GM19193 (cell line): ENCODE results near the gene CEP43.

ENCODE experiments used
- POLR2A ChIP-seq: IDR thresholded peaks from 4 replicates; pipeline ENCODE4 v1.6.1; 2011; ENCODE audit not compliant: insufficient read depth, insufficient read length; ENCODE audit errors: extremely low read depth

CEP43 gene, protein sequence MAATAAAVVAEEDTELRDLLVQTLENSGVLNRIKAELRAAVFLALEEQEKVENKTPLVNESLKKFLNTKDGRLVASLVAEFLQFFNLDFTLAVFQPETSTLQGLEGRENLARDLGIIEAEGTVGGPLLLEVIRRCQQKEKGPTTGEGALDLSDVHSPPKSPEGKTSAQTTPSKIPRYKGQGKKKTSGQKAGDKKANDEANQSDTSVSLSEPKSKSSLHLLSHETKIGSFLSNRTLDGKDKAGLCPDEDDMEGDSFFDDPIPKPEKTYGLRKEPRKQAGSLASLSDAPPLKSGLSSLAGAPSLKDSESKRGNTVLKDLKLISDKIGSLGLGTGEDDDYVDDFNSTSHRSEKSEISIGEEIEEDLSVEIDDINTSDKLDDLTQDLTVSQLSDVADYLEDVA

DNA sequence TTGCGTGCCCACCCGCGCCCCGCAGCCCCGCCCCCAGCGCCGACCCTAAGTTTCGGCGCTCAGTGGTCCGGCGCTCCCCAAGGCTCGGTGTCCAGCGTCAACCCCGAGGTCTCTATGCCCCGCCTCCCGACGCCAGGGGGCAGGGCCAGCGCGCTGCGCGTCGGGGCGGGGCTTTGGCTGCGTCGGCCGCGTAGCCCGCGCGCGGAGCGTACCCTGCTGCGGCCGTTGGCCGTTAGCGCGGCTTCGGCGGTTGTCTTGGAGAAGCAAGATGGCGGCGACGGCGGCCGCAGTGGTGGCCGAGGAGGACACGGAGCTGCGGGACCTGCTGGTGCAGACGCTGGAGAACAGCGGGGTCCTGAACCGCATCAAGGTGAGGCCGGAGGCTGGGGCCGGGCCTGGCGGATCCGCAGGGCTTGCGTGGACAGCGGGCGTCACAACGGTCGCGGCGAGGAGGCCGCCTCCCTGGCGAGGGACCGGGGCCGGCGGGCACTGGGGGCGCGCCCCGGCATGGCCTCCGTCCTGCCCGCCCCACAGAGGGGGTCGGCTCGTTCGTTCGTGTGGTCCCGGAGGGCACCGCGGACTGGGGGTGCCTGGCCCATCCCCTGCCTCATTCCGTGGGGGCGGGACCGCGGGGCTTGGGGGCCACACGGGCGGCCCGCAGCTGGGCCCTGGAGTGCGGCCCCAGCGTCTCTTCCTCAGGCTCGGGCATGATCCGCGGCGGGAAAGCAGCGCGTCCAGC, at the start of gene CEP43:
TSS of gene CEP43 (plus strand) at position 253 of the 739 bp plus-strand sequence. CDS start at position 269, 16 bp downstream.
- TF ChIP-seq POLR2A = peak; percentile 48

DNA sequence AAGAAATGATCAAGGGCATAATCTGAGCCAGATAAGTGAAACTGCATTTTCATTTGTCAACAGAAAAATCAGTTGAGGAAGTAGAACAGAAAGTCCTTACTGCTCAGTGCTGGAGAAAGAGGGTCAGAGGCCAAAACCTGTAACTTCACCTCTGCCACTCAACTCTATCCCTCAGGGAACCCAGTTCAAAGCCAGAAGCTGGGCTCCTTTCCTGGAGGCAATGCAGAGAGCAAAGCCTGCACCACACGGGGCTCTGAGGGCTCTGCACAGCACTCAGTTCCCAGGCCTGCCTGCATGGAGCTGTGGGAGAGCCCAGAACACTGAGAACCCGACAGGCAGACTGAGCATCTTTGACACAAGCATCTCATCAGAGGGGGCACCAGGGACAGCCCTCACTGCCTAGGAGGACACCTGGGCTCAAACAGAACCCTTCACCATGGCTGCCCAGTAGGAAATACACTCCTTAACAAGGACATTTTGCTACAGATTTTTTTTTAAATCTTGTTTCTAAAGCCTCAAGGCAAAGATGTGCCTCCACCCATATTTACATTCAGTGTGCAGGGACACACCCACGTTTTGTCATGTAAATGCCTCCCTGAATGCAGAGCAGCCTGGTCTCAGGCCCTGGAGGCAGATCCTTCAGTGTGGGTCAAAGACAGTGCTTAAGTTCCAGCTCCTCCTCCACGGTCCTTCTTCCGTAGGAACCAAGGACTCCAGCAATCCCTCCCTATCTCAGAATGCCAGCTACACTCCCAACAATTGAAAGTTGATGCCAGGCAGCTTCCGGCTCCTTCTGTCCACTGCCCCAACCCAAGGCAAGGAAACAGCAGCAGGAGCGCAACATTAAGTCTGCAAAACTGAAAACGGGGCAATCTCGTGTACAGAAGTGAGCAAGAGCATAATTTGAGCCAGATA, 49.4 kb upstream of the CEP43 start:
- TF ChIP-seq POLR2A = peak; percentile 24

DNA sequence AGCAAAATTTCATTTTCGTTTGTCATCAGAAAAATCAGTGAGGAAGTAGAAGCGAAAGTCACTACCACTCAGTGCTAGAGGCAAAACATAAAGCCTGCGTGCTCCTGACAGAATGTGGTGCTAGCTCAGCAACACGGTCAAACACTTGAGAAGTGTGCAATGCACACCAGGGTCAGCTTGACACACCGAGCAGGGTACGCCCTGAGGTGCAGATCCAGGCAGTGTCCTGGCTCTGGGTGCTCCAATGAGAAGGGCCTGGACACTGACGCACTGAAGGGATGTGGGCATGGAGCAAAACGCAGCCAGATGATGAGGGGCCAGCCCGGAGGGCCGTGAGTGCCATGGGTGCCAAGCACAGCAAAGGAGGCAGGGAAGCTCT, 48.8 kb upstream of the CEP43 start:
- TF ChIP-seq POLR2A = peak; percentile 20

DNA sequence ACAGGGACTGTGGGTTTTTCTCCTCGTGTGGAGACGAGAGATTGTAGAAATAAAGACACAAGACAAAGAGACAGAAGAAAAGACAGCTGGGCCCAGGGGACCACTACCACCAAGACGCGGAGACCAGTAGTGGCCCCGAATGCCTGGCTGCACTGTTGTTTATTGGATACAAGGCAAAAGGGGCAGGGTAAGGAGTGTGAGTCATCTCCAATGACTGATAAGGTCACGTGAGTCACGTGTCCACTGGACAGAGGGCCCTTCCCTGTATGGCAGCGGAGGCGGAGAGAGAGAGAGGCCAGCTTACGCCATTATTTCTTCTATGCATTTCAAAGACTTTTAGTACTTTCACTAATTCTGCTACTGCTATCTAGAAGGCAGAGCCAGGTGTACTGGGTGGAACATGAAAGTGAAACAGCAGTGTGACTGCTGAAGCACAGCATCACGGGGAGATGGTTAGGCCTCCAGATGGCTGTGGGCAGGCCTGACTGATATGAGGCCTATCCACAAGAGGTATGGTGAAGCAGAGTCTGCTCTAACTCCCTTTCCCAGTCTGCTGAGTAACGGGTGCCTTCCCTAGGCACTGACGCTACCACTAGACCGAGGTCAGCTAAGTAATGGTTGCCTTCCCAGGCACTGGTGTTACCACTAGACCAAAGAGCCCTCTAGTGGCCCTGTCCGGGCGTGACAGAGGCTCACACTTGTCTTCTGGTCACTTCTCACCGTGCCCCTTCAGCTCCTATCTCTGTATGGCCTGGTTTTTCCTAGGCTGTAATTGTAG, 48.1 kb upstream of the CEP43 start:
- TF ChIP-seq POLR2A = peak; percentile 15

DNA sequence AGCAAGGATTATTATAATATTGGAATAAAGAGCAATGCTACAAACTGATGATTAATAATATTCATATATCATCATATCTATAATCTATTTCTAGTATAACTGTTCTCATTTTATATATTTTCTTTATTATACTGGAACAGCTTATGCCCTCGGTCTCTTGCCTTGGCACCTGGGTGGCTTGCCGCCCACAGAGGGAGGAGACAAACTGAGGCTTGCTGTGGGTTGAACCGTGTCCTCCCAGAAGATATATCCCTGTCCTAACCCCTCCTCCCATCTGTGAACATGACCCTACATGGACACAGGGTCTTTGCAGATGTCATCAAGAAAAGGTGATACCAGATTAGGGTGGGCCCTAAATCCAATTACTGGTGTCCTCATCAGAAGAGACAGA, 47.5 kb upstream of the CEP43 start:
- no peak for TF ChIP-seq POLR2A

DNA sequence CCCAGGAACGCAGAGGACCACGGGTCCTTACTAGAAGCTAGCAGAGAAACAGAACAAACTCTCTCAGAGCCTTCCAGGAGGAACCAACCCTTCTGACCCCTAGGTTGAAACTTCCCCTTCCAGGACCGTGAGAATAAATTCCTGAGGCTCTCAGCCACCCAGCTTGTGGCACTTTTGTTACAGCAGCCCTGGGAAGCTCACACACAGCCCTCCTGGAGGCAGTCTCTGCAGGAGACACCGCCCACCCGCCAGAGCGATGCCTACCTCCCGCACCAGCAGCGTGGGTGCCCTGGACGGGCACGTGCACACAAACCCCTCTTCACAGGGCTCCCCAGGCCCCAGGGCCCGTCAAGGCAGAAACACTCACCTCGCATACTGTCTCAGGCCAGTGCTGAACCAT, 47.1 kb upstream of the CEP43 start:
- TF ChIP-seq POLR2A = no peak

DNA sequence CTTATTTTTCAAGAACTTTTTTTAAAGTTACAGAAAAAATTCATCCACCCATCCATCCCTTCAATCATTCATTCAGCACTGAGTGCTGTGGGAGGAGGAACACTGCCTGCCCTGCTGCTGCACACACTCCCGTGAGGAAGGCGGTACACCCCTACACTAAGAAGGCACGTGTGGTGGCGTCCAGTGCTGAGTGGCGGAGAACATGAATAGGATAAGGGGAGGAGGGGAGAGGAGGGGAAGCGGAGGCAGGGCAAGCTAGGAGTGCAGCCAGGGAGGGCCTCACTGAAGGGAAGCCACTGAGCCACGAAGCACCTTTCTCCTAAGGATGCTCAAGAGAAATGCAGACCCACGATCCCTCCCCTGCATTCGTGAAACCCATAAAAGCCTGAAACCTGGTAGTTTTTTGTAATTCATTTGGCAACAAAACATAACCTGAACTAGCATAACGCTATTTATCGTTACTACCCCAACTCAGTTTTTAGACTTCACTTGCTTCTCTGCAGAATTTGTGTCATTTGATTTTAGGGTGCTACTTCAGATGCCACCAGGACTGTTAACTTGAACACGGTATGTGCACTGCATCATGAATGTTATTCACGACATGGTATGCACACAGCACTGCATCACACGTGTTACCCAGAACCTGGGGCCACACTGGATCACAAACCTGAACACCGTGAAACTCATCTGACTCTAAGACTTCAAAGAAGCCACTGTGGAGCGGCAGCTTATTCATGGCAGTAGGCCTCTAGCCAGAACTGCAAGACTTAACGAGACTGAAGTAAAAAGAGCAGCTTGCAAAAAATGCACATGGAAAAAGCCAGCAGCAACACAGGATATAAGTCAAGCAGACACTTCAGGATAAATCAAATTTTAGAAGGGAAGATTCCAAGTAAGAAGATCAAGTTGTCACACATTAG, 46.4 kb upstream of the CEP43 start:
- TF ChIP-seq POLR2A = no peak

DNA sequence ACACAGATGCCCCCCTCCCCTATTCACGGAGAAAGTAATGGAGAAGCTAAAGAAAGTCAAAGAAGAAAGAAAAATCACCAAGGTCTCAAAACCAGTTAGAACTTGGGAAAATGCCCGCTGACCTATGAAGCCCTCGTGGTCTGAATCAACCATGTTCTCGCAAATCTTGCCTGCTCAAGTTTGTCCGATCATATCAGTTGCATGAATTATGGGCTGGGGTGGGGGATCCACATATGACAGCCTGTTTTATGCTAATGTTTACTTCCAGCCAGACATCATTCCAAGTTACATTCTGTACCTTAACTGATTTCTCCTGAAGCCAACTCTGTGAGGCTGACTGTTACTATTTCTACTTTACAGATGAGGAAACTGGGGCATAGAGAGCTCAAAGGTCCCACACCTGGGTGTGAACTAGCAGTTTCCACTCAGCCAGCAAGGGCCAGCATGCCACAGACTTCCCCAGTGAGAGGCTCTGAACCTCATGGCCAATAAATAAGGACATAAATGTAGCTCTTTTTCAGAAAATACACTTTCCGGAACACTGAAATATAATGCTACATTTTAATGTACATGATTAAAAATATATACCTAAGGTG, 45.0 kb upstream of the CEP43 start:
- TF ChIP-seq POLR2A = no peak

DNA sequence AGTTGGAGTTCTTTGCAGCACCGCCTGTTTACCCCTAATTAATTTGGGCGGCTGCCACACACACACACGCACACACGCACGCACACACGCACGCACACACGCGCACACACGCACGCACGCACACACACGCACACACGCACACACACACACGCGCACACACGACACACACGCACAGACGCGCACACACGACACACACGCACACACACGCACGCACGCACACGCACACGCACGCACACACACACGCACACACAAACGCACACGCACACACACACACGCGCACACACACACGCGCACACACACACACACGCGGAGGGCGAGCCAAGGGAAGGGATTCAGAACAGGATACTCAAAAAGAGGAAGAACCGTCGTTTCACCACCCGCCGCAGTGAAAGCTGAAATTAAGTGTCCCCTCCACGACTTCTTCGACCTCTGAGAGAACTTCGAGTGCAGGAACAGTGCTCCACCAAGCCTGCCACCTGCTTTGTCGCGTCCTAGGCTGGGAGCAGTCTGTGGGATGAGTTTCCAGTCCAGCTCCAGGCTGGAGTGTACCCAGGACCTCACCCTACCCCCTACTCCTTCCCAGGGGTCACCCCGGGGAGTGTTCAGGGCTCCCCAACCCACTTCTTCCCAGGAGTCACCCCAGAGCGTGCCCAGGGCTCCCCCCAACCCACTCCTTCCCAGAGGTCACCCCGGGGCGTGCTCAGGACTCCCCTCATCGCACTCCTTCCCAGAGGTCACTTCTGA, 43.9 kb upstream of the CEP43 start:
- TF ChIP-seq POLR2A = no peak

DNA sequence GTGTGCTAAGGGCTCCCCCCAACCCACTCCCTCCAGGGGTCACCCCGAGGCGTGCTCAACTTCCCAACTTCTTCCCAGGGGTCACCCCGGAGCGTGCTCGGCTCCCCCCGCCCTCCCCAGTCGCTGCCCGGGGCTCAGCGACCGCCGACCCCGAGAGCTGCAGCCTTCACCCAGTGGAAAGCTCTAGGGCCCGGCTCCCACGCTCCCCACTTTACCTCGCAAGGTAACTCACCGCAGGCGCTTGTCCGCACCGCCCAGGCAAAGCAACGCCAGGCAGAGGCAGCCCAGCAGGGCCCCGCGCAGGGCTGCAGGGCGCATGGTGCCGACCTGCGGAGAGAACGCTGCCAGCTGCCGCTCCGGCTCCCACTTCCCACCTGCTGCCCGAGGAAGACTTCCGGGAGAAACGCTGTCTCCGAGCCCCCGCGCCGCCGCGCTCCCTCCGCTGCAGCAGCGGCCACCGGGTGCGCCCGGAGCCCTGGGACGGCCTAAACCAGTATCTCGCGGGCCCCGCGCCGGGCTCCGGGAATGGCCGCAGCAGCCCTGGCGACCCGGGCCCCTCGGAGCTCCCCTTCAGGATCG, 43.2 kb upstream of the CEP43 start:
- TF ChIP-seq POLR2A = no peak

DNA sequence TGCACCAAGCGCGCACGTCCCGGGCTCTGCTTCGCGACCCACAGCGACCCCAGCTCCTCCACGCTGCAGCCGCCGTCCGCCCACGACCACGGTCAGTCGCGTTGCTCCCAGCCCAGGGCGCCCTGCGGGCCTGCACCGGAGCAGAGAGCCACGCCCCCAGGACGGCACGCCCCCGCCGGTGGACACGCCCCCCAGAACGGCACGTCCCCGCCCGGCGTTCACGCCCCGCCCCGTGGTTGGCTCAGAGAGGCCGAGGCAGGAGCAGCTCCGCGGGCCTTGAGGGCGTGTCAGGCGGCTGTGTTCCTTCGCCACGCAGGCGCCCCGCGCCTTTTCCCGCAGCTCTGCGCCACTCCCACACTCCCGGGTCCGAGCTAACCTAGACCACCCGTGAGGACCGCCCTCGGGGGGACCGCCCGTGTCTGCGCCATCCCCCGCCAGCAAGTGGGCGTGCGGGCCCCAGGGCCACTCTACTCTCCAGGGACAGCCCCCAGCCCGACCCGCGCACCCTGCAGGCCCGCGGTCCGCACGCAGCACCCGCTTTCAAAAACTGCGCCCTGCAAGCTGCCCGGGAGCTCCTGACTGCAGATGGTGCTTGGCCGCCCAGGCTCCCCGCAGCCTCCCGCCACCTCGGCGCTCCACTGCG, 42.6 kb upstream of the CEP43 start, which contains the start of gene RNASET2:
TSS of gene RNASET2 (minus strand) at position 107 of the 643 bp plus-strand sequence. CDS start 368 bp downstream, outside the sequence.
- peak; percentile 74 for TF ChIP-seq POLR2A
